HepG2 (cell line): ENCODE data around the gene CHPF. TPM values are rescaled to one million over a fixed set of nuclear protein-coding genes. Genes with fewer than 3 reads are reported as not detected.

ENCODE experiments used
- ATF5 ChIP-seq: sonication (generic); formaldehyde crosslinking; IDR thresholded peaks from 2 replicates; pipeline ENCODE4 v1.4.0; 2020; ENCODE audit warnings: mild to moderate bottlenecking, low read depth, missing genetic modification reagents
- CERS6 ChIP-seq: sonication (generic); formaldehyde crosslinking; IDR thresholded peaks from 2 replicates; pipeline ENCODE4 v1.5.0; 2020; ENCODE audit warnings: missing genetic modification reagents
- GTF3A ChIP-seq: sonication (generic); formaldehyde crosslinking; conservative IDR thresholded peaks from 2 replicates; pipeline ENCODE4 v1.4.0; 2020; ENCODE audit warnings: mild to moderate bottlenecking, missing genetic modification reagents
- HHEX ChIP-seq: IDR thresholded peaks from 2 replicates; pipeline ENCODE4 v1.6.1; 2016; ENCODE audit warnings: control low read depth
- KAT2B ChIP-seq: fragments of 150-350 bp; IDR thresholded peaks from 2 replicates; pipeline ENCODE4 v1.6.1; 2014; ENCODE audit warnings: low read depth, low read length, borderline replicate concordance
- LRRFIP1 ChIP-seq: sonication (generic); formaldehyde crosslinking; conservative IDR thresholded peaks from 2 replicates; pipeline ENCODE4 v1.4.0; 2020; ENCODE audit warnings: missing genetic modification reagents
- MED1 ChIP-seq: sonication (generic); formaldehyde crosslinking; IDR thresholded peaks from 2 replicates; pipeline ENCODE4 v1.4.0; 2020; ENCODE audit warnings: missing genetic modification reagents
- SOX6 ChIP-seq, 2 experiments: fragments of 450-650 bp in 1 of 2; sonication (generic) in 1 of 2; formaldehyde crosslinking in 1 of 2; IDR thresholded peaks; 2 replicates each; pipeline versions ENCODE4 v1.4.0 to v1.6.1; 2017 to 2020; ENCODE audit warnings: antibody characterized with exemption in 1 of 2, mild to moderate bottlenecking in 1 of 2, missing genetic modification reagents in 1 of 2
- TEAD2 ChIP-seq: sonication (generic); formaldehyde crosslinking; IDR thresholded peaks from 2 replicates; pipeline ENCODE4 v1.9.0; 2021; ENCODE audit warnings: missing genetic modification reagents
- TFDP2 ChIP-seq: sonication (generic); formaldehyde crosslinking; IDR thresholded peaks from 2 replicates; pipeline ENCODE4 v1.4.0; 2020; ENCODE audit warnings: missing genetic modification reagents
- YEATS2 ChIP-seq: sonication (generic); formaldehyde crosslinking; IDR thresholded peaks from 2 replicates; pipeline ENCODE4 v1.4.0; 2020; ENCODE audit warnings: missing genetic modification reagents, borderline replicate concordance
- ZNF101 ChIP-seq: sonication (generic); formaldehyde crosslinking; IDR thresholded peaks from 2 replicates; pipeline ENCODE4 v1.4.0; 2020; ENCODE audit warnings: mild to moderate bottlenecking, low read depth, missing genetic modification reagents, borderline replicate concordance
- ZNF138 ChIP-seq: sonication (generic); formaldehyde crosslinking; IDR thresholded peaks from 2 replicates; pipeline ENCODE4 v1.5.0; 2020; ENCODE audit warnings: mild to moderate bottlenecking, low read depth, missing genetic modification reagents
- ZNF142 ChIP-seq: sonication (generic); formaldehyde crosslinking; IDR thresholded peaks from 2 replicates; pipeline ENCODE4 v1.4.0; 2020; ENCODE audit warnings: missing genetic modification reagents
- ZNF572 ChIP-seq: sonication (generic); formaldehyde crosslinking; IDR thresholded peaks from 2 replicates; pipeline ENCODE4 v1.5.1; 2020; ENCODE audit warnings: mild to moderate bottlenecking, missing genetic modification reagents
- ZNF652 ChIP-seq: IDR thresholded peaks from 2 replicates; pipeline ENCODE4 v1.6.1; 2016; ENCODE audit warnings: low read depth, borderline replicate concordance
- ZNF670 ChIP-seq: sonication (generic); formaldehyde crosslinking; IDR thresholded peaks from 2 replicates; pipeline ENCODE4 v1.8.0; 2022; ENCODE audit warnings: mild to moderate bottlenecking, missing genetic modification reagents, borderline replicate concordance
- ZNF780A ChIP-seq: sonication (generic); formaldehyde crosslinking; IDR thresholded peaks from 2 replicates; pipeline ENCODE4 v1.8.0; 2022; ENCODE audit warnings: mild to moderate bottlenecking, missing genetic modification reagents, moderate library complexity
- ZSCAN9 ChIP-seq: IDR thresholded peaks from 2 replicates; pipeline ENCODE4 v1.6.1; 2016; ENCODE audit warnings: borderline replicate concordance
- polyA plus RNA-seq, 8 experiments: library from polyadenylated mRNA; depleted of rRNA in 3 of 8; stranded (reverse) in 7 of 8; unstranded in 1 of 8; fragments of >200 nt; fragmentation: Illumina TruSeq in 4 of 8; extraction: Trizol in 4 of 8; gene quantifications; 2 replicates each; pipeline versions ENCODE4 v1.2.1 to v1.2.3, GENCODE V29; 2011 to 2016; ENCODE audit warnings: low read depth in 4 of 8, missing spikeins in 1 of 8, mixed read lengths in 1 of 8; ENCODE audit not compliant: insufficient read depth in 1 of 8
- total RNA-seq, 5 experiments: library from RNA; depleted of rRNA; stranded (reverse); fragments of >200 nt; fragmentation: Illumina TruSeq; extraction: Trizol; gene quantifications; 2 replicates each; pipeline ENCODE4 v1.2.3, GENCODE V29; 2016; ENCODE audit warnings: low read depth in 1 of 5

Gene CHPF
- total and polyA plus RNA-seq, 2 of the 13 experiments (the other 11 are each of a cell fraction or from before 2014, with no cell fraction given) = 79.6 to 111 TPM

- TF ChIP-seq ATF5 (CRISPR knock-in tag) (no peak), ZNF652 (no peak), ZNF670 (CRISPR knock-in tag) (no peak), KAT2B (no peak), HHEX (CRISPR knock-in tag) (no peak), ZSCAN9 (CRISPR knock-in tag) (no peak), GTF3A (CRISPR knock-in tag) (no peak), LRRFIP1 (CRISPR knock-in tag) (no peak), CERS6 (CRISPR knock-in tag) (no peak), TFDP2 (CRISPR knock-in tag) (no peak), ZNF138 (no peak; the same call in none of the 2 replicates), MED1 (no peak), ZNF780A (CRISPR knock-in tag) (no peak), YEATS2 (CRISPR knock-in tag) (no peak), TEAD2 (no peak), ZNF142 (no peak), ZNF572 (CRISPR knock-in tag) (no peak), SOX6 (IDR thresholded peaks at IDR 0.05) (no peak), SOX6 (CRISPR knock-in tag; IDR thresholded peaks at IDR 0.05) (no peak), ZNF101 (CRISPR knock-in tag) (no peak)
These were observed 546 bp downstream of the CHPF start (continued) for GRCh38 chr2:219542931-219543595.
